GM18870 (cell line): ENCODE results near the gene HERC6.
"Not testable (repeated sequence)": the region's sequence is repeated elsewhere in the genome, so short reads cannot be mapped to it uniquely, and the experiment has no call there.

Experiments
- ATAC-seq: cut with Tn5 transposase; IDR thresholded peaks from one replicate; pipeline ENCODE4 v1.9.1; 2021; ENCODE audit warnings: moderate library complexity; ENCODE audit not compliant: unreplicated experiment

HERC6 gene

DNA sequence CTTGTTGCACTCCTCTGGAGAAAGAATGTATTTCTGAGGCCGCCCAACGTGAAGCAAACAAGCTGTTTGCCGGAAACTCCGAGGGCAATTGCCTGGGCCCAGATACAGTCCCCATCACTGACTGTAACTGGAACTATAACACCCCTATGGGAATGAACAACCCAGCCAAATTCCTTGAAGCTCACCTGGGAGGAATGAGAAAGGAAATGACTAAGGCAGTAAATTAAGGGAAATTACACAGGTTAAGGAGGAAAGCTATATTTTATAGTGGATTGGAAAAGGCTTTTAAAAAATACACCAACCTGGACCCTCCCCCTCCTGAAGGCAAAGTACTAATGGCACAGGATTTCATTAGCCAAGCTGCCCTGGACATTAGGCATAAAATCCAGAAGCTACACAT is 66.6 kb downstream of the HERC6 start:
- ATAC-seq = no peak

DNA sequence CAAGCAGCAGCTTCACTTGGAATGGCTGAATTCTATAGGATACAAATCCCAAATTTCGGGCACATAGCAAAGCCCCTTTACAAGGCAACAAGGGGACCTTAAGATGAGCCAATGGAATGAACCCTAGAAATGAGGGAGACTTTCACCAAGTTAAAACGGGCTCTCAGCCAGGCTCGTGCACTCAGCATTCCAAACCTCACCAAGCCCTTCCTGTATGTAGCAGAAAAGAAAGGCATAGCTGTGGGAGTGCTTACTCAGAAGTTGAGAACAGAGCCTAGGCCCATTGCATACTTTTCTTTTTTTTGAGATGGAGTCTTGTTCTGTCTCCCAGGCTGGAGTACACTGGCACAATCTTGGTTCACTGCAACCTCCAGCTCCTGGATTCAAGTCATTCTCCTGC is 67.5 kb downstream of the HERC6 start:
- no peak for ATAC-seq

DNA sequence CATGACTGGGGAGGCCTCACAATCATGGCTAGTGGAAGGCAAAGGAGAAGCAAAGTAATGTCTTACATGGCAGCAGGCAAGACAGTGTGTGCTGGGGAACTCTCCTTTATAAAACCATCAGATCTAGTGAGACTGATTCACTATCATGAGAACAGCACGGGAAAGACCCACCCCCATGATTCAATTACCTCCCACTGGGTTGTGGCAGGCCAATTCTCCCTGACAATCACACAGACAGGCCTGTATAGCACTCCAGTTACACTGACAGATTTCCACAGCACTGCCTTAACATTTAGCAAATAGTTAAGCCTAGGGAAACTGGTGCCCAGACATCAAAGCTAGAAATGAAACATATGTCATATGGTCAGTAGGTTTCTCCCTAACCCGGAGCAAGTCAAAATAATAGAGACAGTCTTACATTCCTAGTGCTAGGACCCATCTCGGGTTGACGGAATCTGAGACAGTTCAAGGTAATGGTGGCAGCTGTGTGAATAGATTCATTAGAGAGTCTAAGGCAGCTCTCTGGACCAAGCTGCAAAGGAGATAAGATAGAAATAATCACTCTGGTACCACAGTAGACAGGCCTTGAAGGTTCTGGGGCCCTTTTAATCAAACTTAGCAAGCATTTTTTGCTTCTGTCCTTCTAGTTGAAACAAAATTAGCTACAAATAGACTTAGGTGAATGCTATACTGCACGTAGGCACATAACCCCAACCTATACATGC is 68.9 kb downstream of the HERC6 start:
- ATAC-seq = no peak

DNA sequence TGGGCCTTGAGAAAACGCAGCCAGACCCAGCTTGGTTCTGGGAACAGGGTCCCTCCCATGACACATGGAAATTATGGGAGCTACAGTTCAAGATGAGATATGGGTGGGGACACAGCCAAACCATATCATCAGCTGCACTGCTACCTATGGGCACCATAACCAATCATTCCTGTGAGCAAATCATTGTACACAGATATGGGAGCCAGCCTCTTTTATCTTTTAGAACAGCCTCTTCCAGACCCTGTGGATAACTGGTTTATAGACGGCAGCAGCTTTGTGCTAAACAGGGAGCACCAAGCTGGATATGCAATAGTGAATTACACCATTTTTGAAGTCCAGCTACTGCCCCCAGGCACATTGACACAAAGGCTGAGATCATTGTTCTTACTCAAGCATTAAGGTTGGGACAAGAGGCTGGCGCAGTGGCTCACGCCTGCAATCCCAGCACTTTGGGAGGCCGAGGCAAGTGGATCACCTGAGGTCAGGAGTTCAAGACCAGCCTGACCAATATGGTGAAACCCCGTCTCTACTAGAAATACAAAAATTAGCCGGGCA is 69.6 kb downstream of the HERC6 start:
- not testable (repeated sequence) for ATAC-seq

DNA sequence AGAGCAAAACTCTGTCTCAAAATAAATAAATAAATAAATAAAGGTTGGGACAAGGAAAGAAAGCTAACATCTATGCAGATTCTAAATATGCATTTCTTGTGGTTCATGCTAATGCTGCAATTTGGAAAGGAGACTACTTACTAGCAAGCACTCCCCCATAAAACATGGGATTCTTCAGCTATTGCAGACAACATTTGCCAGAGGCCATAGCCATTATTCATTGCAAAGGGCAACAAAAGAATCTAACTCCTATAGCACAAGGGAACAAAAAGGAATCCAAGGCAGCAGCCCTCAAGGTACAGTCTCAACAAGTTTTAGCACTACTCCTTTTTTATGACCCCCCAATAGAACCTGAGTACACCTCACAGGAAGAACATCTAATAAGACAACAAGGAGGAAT is 70.2 kb downstream of the HERC6 start:
- no peak for ATAC-seq

GRCh38 chr4:88449290-88449689 is 70.6 kb downstream of the HERC6 start:
- ATAC-seq = no peak

DNA sequence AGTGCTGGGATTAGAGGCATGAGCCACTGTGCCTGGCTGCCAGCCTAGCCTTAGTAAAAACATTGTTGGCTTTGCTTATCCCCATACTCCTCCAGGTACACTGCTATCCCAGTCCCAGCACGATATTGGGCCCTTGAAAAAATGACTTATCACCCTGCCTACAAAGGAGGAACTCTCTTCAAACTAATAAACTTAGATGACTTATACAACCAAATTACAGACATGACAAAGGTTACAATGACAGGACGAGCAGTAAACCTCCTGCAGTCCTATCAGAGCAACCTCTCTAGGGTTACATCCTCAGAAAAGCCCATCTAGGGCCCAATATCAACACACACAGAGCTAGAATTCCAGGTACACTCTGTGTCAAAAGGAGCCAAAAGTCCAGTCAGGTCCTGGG is 72.6 kb downstream of the HERC6 start:
- ATAC-seq = no peak

DNA sequence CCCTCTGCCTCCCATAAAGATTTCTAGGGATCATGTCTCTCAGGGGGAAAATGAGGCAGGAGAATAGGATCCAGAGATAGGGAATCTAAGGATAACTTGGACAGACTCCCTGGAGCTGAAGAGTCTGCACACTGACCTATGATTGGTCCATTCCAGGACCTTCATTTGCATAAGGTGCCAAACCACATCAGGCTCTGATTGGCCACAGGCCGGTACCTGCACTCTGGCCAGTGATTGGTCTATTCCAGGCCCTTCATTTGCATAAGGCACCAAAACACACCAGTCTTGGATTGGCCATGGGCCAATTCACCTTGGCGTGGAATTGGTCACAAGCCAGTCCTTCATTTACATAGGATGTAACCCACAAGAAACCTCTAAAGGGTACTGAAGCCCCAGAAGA is 74.3 kb downstream of the HERC6 start:
- ATAC-seq = no peak

DNA sequence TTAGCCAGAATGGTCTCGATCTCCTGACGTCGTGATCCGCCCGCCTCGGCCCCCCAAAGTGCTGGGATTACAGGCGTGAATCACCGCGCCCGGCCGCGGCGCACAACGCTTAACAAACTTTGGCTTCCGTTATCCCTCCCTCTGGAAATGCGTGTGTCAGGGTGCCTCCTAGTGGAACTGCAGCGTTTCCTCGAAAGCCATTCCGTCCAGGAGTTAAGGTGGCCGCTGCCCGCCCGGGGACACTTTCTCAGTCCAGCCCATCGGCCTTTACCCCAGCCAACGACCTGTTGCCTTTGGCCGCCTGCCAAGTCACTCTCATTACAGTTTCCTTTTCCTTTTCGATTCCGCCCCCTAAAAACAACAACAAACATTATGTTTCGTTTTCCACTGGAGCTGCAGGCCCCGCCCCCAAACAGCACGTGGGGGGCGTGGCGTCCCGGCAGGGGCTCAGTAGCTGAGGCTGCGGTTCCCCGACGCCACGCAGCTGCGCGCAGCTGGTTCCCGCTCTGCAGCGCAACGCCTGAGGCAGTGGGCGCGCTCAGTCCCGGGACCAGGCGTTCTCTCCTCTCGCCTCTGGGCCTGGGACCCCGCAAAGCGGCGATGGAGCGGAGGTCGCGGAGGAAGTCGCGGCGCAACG is 78.1 kb downstream of the HERC6 start, which contains the start of gene HERC5:
HERC5 (plus strand) TSS at position 450 of the 637 bp plus-strand sequence; CDS start at position 601, 151 bp downstream.
- peak; percentile 87 for ATAC-seq

DNA sequence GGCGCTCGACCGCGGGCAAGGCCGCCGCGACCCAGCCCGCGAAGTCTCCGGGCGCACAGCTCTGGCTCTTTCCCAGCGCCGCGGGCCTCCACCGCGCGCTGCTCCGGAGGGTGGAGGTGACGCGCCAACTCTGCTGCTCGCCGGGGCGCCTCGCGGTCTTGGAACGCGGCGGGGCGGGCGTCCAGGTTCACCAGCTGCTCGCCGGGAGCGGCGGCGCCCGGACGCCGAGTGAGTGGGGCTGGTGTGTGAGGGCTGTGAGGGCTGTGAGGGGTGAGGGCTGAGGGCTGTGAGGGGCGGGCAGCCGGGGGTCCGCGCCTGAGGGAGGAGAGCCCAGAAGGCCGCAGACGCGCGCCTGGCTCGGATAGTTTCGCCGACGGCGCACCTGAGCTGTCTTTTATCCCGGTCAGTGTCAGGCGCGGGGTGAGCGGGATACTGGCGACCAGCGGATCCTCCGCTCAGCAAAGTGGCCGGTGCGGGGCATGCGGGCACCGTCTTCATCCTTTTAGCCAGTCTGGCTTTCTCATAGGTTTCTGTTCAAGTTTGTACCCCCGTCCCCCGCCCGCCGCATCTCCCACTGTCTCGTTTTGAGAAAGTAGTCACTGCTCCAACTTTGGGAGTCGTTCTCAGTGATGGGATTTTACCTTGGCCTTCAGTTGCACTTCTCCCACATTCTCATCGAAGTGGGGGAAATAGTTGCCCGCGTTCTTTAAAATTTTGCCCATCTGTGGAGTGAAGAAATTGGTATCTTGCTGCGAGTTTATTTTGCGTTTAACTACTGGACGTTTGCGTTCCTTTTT is 78.9 kb downstream of the HERC6 start:
- peak; percentile 30 for ATAC-seq

GRCh38 chr4:88458104-88458740 is 79.6 kb downstream of the HERC6 start:
- ATAC-seq = no peak

DNA sequence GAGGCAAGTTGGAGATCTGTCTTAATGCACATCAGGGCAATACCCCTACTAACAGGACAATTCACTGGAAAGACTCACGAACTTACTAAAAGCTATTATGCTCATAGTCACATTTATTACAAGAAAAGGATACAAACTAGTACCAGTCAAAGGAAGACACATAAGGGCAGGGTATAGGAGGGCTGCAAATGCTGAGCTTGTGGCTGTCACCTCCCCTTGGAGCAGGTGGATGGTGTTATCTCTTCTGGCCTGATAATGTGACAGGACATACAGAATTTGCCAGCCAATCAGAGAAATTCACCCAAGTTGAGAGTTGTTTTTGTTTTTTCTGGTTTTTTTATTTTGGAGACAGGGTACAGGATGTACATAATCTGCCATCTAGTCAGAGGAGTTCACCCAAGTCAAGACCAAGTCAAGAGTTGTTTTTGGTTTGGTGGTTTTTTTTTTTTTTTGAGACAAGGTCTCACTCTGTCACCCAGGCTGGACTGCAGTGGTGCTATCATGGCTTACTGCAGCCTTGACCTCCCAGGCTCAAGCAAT is 87.1 kb downstream of the HERC6 start:
- no peak for ATAC-seq

- ATAC-seq = no peak
Measured at GRCh38 chr4:88467392-88467791, 88.7 kb downstream of the HERC6 start.

DNA sequence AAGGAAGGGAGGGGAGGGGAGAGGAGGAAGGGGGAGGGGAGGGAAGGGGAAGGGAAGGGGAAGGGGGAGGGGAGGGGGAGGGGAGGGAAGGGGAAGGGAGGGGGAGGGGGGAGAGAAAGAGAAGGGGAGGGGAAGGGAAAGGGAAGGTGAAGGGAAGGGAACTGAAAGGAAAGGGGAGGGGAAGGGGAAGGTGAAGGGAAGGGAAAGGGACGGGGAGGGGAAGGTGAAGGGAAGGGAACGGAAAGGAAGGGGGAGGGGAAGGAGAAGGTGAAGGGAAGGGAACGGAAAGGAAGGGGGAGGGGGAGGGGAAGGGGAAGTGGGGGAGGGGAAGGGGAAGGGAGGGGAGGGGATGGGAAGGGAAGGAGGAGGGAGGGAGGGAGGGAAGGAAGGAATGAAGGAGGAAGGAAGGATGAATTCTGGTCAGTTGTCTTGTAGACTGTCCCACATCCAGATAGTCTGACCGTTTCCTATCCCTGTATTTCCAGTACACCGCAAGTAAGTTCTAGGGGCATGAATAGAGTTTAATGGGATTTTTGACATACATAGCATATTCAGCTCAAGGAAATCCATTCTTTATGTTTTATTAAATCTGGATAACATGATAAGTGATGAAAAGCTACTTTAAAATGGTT is 98.7 kb downstream of the HERC6 start:
- no peak for ATAC-seq

- no peak for ATAC-seq
Measured at GRCh38 chr4:88478247-88478646, 99.6 kb downstream of the HERC6 start.

DNA sequence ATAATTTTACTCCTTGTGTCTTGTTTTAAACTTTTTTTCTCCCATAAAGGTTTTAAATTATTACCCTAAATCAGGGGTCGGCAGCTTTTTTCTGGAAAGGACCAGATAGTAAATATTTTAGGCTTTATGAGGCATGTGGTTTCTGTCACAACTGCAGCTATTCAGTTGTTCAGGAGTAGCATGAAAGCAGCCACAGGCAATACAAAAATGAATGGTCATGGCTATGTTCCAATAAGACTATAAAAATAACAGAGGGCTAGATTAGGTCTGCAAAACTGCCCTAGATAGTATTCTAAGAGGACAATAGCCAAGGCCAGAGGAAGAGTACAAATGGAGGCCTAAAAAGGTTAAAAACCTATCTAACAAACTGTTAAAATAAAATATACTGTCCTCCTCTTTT is 102.9 kb downstream of the HERC6 start:
- ATAC-seq = no peak

- no peak for ATAC-seq
Measured at GRCh38 chr4:88489100-88489761, 110.6 kb downstream of the HERC6 start.
